Measurements from ENCODE around the gene MAP1B. TPM values are rescaled to one million over a fixed set of nuclear protein-coding genes. Genes with fewer than 3 reads are reported as not detected.

The MAP1B gene
- polyA plus RNA-seq, 2 of the 4 experiments (the other 2 are of a cell fraction), result 40.2 to 73.0 TPM

DNA sequence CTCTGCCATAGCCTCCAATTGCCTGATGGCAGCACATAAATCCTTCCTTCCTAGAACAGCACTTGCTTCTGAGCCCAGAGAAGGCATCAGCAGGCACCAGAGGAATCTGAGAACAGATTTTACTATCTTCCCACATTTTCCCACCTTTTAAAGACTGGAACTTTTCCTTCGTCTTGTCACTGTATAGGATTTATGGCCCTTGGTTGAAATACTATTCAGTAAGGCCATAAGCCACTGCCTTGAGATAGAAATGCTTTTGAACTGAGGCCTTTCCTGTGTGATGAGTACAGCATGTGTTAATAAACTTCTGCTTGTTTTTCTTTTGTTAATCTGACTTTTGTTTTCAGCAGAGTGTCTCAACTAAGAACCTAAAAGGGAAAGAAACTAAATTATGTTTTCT, 128.4 kb downstream of the MAP1B start:
- ATAC-seq (no peak), DNase-seq (ENCODE audit: low read depth in 1 of 2, low spot score in 1 of 2) (no peak), FAIRE-seq (no peak)
- TF ChIP-seq MAZ (IDR thresholded peaks at IDR 0.05; ENCODE audit: borderline replicate concordance, low read depth, low read length) (no peak), HEYL (CRISPR knock-in tag; IDR thresholded peaks at IDR 0.05) (no peak), ZFP36 (IDR thresholded peaks at IDR 0.05; ENCODE audit: borderline replicate concordance, partially characterized antibody) (no peak), POLR2A (IDR thresholded peaks at IDR 0.05; ENCODE audit: low read length) (no peak), HOXA7 (CRISPR knock-in tag; IDR thresholded peaks at IDR 0.05) (no peak), ZSCAN20 (CRISPR knock-in tag; IDR thresholded peaks at IDR 0.05) (no peak), GATA3 (IDR thresholded peaks at IDR 0.05; ENCODE audit: borderline replicate concordance) (no peak)
- TF ChIP-seq, protein P1, sequence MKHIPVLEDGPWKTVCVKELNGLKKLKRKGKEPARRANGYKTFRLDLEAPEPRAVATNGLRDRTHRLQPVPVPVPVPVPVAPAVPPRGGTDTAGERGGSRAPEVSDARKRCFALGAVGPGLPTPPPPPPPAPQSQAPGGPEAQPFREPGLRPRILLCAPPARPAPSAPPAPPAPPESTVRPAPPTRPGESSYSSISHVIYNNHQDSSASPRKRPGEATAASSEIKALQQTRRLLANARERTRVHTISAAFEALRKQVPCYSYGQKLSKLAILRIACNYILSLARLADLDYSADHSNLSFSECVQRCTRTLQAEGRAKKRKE (CRISPR knock-in tag; IDR thresholded peaks at IDR 0.05; ENCODE audit: low read depth), result no peak
- Histone ChIP-seq H3K27ac (peak overlapping the region in 1 of 2 experiments; percentile 71; a peak in 3 of 6 replicates), H3K4me1 (peaks cover 16% of the 10 kb centered on the region), H3K9me3 (no peaks in the 10 kb centered on the region), H3K4me3 (no peak overlapping the region), H3K4me2 (no peak overlapping the region)
- 95% methylated on average over 1 of the region's 1 CpG for WGBS (ENCODE audit: missing lambda C conversion rate)
- CTCF ChIA-PET, result interaction anchor here (1.2 kb wide), 1 partner anchor 10 kb away, joined by 5 read pairs; no protein-coding TSS in a partner anchor
- POLR2A ChIA-PET, result no interaction called here

DNA sequence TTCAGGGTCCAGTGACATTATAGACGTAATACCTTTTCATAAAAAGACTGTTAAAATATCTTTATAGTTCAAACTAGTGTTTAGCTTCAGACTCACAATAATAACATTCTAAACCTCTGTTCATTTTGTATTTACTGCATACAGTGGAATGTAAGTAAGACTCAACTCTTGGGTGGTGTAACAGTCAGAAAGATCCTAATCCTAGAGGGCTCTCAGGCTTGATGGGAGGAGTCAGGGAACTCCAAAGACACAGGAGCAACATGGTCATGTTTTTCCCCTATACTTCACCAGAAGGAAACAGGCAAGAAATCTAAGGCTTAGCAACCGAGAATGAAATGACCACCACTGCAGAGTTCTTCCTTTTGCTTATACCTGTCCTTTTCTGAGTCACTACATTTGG, 130.1 kb downstream of the MAP1B start:
- no peak overlapping the region for H3K4me2 ChIP-seq
- no peak overlapping the region for H3K4me3 ChIP-seq
- no peaks in the 10 kb centered on the region for H3K9me3 ChIP-seq
- no peak overlapping the region for H3K27ac ChIP-seq
- H3K4me1 ChIP-seq, result peaks cover 16% of the 10 kb centered on the region
- FAIRE-seq (no peak), ATAC-seq (no peak), DNase-seq (ENCODE audit: low read depth in 1 of 2, low spot score in 1 of 2) (no peak)
- TF ChIP-seq HEYL (CRISPR knock-in tag; IDR thresholded peaks at IDR 0.05) (no peak), HOXA7 (CRISPR knock-in tag; IDR thresholded peaks at IDR 0.05) (no peak), FOSL2 (IDR thresholded peaks at IDR 0.05) (no peak), FOSL2 (CRISPR knock-in tag; IDR thresholded peaks at IDR 0.05) (no peak), JUNB (IDR thresholded peaks at IDR 0.05) (no peak), MAZ (IDR thresholded peaks at IDR 0.05; ENCODE audit: borderline replicate concordance, low read depth, low read length) (no peak)
- TF ChIP-seq, protein P2, sequence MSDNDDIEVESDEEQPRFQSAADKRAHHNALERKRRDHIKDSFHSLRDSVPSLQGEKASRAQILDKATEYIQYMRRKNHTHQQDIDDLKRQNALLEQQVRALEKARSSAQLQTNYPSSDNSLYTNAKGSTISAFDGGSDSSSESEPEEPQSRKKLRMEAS (IDR thresholded peaks at IDR 0.05), result no peak
- TF ChIP-seq, protein P3, sequence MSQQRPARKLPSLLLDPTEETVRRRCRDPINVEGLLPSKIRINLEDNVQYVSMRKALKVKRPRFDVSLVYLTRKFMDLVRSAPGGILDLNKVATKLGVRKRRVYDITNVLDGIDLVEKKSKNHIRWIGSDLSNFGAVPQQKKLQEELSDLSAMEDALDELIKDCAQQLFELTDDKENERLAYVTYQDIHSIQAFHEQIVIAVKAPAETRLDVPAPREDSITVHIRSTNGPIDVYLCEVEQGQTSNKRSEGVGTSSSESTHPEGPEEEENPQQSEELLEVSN (IDR thresholded peaks at IDR 0.05; ENCODE audit: borderline replicate concordance, low read depth), result no peak
- WGBS (ENCODE audit: missing lambda C conversion rate), result 94% methylated on average over 2 of the region's 2 CpGs
- ChIA-PET POLR2A (no interaction called here), CTCF (no interaction called here)

DNA sequence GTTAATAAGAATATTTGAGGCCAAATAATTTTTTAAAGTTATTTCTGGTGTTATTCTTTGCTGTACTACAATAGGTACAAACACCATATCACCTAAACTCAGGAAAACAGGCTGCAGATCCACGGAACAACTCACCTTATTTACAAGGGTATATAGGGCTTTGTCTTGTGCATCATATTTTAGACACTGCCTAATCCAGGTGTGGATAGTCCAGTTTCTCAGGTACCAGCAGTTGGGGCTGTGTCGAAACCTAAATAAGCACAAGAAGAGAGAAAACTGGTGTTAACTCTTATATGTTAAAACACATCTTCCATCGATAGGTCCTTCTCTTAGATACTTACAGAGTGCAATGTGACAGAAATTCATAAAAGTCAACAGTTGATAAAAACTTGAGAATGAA, 130.6 kb downstream of the MAP1B start:
- TF ChIP-seq NPAS2 (CRISPR knock-in tag; IDR thresholded peaks at IDR 0.05; ENCODE audit: borderline replicate concordance), result no peak
- TF ChIP-seq, protein P4, sequence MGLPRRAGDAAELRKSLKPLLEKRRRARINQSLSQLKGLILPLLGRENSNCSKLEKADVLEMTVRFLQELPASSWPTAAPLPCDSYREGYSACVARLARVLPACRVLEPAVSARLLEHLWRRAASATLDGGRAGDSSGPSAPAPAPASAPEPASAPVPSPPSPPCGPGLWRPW (IDR thresholded peaks at IDR 0.05), result no peak
- TF ChIP-seq PHF8 (IDR thresholded peaks at IDR 0.05; ENCODE audit: borderline replicate concordance, low read depth), result no peak
- no peak for TF ChIP-seq KDM1A (IDR thresholded peaks at IDR 0.05; ENCODE audit: low read depth)
- Histone ChIP-seq H3K4me1 (peaks cover 16% of the 10 kb centered on the region), H3K4me3 (no peak overlapping the region), H3K9me3 (no peaks in the 10 kb centered on the region), H3K27ac (no peak overlapping the region), H3K4me2 (no peak overlapping the region)
- ChIA-PET POLR2A (no interaction called here), CTCF (interaction anchor here (0.6 kb wide), 1 partner anchor 846 kb away, joined by 3 read pairs; no protein-coding TSS in a partner anchor)
- no peak for ATAC-seq
- no peak for DNase-seq (ENCODE audit: low read depth in 1 of 2, low spot score in 1 of 2)
- WGBS (ENCODE audit: missing lambda C conversion rate), result 92% methylated on average over 3 of the region's 3 CpGs
- no peak for FAIRE-seq

DNA sequence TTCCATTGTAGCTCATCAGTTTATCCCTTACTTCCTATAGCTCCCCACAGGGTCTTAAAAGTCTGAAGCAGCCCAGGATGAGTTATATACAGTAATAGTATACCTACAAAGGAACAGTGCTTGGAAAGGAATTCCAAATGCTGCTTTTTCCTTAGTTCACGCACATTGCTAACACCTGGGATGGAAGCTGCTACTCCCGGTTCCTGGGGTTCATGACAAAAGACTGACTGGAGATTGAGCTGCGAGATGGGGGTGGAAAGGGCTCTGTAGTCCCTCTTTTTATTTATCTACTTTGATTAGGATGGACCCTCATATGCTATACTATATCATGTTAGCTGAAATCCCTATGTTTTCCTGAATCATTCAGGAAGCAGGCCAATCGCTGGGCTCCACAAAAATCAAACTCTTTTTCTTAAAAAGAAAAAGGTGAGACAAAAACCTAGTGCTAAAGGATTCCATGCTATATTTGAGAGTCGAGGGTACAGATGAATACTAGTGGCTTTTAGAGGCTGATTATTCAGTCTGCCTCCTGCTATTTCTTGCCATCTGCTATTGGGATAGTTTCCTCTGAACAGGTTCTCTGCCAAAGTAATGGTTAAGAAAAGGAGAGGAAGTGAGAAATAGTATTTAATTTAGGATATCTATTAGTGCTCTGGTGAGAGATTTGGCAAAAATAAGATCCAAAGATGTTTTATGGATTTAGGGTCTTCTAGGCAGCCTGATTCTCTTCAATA, 131.6 kb downstream of the MAP1B start:
- CTCF ChIA-PET, result interaction anchor here (1.3 kb wide), 1 partner anchor 455 kb away, joined by 3 read pairs; no protein-coding TSS in a partner anchor
- DNase-seq (ENCODE audit: low read depth in 1 of 2, low spot score in 1 of 2) (no peak), FAIRE-seq (no peak), ATAC-seq (no peak)
- H3K4me2 ChIP-seq, result no peak overlapping the region
- H3K9me3 ChIP-seq, result no peaks in the 10 kb centered on the region
- H3K4me3 ChIP-seq, result no peak overlapping the region
- H3K4me1 ChIP-seq, result peaks cover 14% of the 10 kb centered on the region
- TF ChIP-seq, protein P2 (IDR thresholded peaks at IDR 0.05), result no peak
- TF ChIP-seq JUN (IDR thresholded peaks at IDR 0.05), result no peak
- H3K27ac ChIP-seq, result no peak overlapping the region
- POLR2A ChIA-PET, result no interaction called here
- WGBS (ENCODE audit: missing lambda C conversion rate), result 93% methylated on average over 5 of the region's 5 CpGs
